HepG2 (cell line): ENCODE data around the gene TMEM114. TPM values are rescaled to one million over a fixed set of nuclear protein-coding genes. Genes with fewer than 3 reads are reported as not detected.

Experiments
- ATAC-seq: fragments of 200-7000 bp; cut with Tn5 transposase; 3 replicates; pipeline ENCODE4 v1.9.1; 2020; ENCODE audit warnings: mild to moderate bottlenecking, moderate library complexity
- BruUV-seq: library from RNA; stranded (reverse); fragments of 400-500 nt; replicated peaks from 2 replicates; lab custom pipeline; 2021; lab: Mats Ljungman, UMichigan
- CTCF ChIA-PET: fragments of 300-600 bp; formaldehyde crosslinking; extraction: SDS; loops from one replicate; lab custom pipeline; 2021; ENCODE audit warnings: low total read pairs, inconsistent platforms, low intra/inter-chr PET ratio; lab: Yijun Ruan, JAX
- POLR2A ChIA-PET: fragments of 350-600 bp; sonication (Branson Sonifier 250); formaldehyde crosslinking; loops from one replicate; lab custom pipeline; 2020; ENCODE audit warnings: antibody characterized with exemption, inconsistent platforms; lab: Yijun Ruan, JAX
- DNase-seq: peaks from one replicate; pipeline ENCODE4 v3.0.0-alpha.2; 2015; ENCODE audit warnings: low spot score
- FAIRE-seq: peaks from 3 replicates; lab custom pipeline; 2011; peaks lifted over from hg19 to GRCh38; lab: Jason Lieb, UNC
- H2AFZ ChIP-seq: one replicate; pipeline ENCODE4 v1.6.1; 2011; ENCODE audit warnings: low read length, inconsistent platforms
- H3K27ac ChIP-seq: fragments of 300-600 bp; 3 replicates; pipeline ENCODE4 v1.8.0; 2011; ENCODE audit warnings: mixed run types, mild to moderate bottlenecking, mixed read lengths, low read length, inconsistent platforms; ENCODE audit not compliant: insufficient read depth; ENCODE audit errors: extremely low read length
- H3K27me3 ChIP-seq, 2 experiments: fragments of 200-600 bp in 1 of 2; 2 replicates in 1 of 2; 3 replicates in 1 of 2; pipeline versions ENCODE4 v1.6.0 to v1.8.0; 2011; ENCODE audit warnings: low read length in 2 of 2, mild to moderate bottlenecking in 2 of 2, moderate library complexity in 2 of 2, inconsistent platforms in 1 of 2; ENCODE audit not compliant: insufficient read depth in 2 of 2, control insufficient read depth in 1 of 2
- H3K36me3 ChIP-seq, 2 experiments: fragments of 200-600 bp in 1 of 2; replicated peaks in 1 of 2; 2 replicates in 1 of 2; 3 replicates in 1 of 2; pipeline versions ENCODE4 v1.5.1 to v1.8.0; 2011; ENCODE audit warnings: low read length in 2 of 2, inconsistent platforms in 1 of 2; ENCODE audit not compliant: insufficient read depth in 2 of 2, control insufficient read depth in 1 of 2
- H3K4me1 ChIP-seq: 2 replicates; pipeline ENCODE4 v1.5.1; 2012; ENCODE audit warnings: low read length, inconsistent platforms; ENCODE audit not compliant: insufficient read depth
- H3K4me2 ChIP-seq: 2 replicates; pipeline ENCODE4 v1.6.0; 2011; ENCODE audit warnings: low read depth, low read length, inconsistent platforms
- H3K4me3 ChIP-seq, 3 experiments: fragments of 200-600 bp in 1 of 3; sonication (generic), shearing (Covaris generic) in 1 of 3; replicated peaks in 1 of 3; 2 replicates each; pipeline ENCODE4 v1.5.1; 2011 to 2016; ENCODE audit warnings: low read length in 3 of 3, inconsistent platforms in 2 of 3, low read depth in 2 of 3, mild to moderate bottlenecking in 2 of 3, control low read depth in 1 of 3, mixed read lengths in 1 of 3; ENCODE audit not compliant: insufficient read depth in 1 of 3
- H3K79me2 ChIP-seq: one replicate; pipeline ENCODE4 v1.6.1; 2011; ENCODE audit warnings: low read length, inconsistent platforms; ENCODE audit not compliant: insufficient read depth
- H3K9ac ChIP-seq: 2 replicates; pipeline ENCODE4 v1.6.0; 2011; ENCODE audit warnings: mild to moderate bottlenecking, low read depth, low read length, inconsistent platforms; ENCODE audit not compliant: insufficient read depth
- H3K9me3 ChIP-seq: 2 replicates; pipeline ENCODE4 v1.5.1; 2012; ENCODE audit warnings: mild to moderate bottlenecking, low read length
- H4K20me1 ChIP-seq: 2 replicates; pipeline ENCODE4 v1.6.0; 2011; ENCODE audit warnings: inconsistent platforms, mild to moderate bottlenecking, low read length, moderate library complexity; ENCODE audit not compliant: insufficient read depth
- ATF1 ChIP-seq: IDR thresholded peaks from 2 replicates; pipeline ENCODE4 v1.6.1; 2016; ENCODE audit warnings: mild to moderate bottlenecking, control low read depth
- CHCHD3 ChIP-seq: sonication (generic); formaldehyde crosslinking; IDR thresholded peaks from 2 replicates; pipeline ENCODE4 v1.8.0; 2022; ENCODE audit warnings: mild to moderate bottlenecking, missing genetic modification reagents, moderate library complexity
- CREB1 ChIP-seq, 2 experiments: fragments of 450-650 bp in 1 of 2; IDR thresholded peaks; 2 replicates each; pipeline ENCODE4 v1.6.1; 2016 to 2017; ENCODE audit warnings: control low read depth in 1 of 2, mild to moderate bottlenecking in 1 of 2, missing compliant biosample characterization in 1 of 2, missing genetic modification characterization in 1 of 2
- IKZF5 ChIP-seq: IDR thresholded peaks from 2 replicates; pipeline ENCODE4 v1.6.1; 2018; ENCODE audit warnings: missing genetic modification reagents, mild to moderate bottlenecking, missing compliant biosample characterization
- KLF13 ChIP-seq: sonication (generic); formaldehyde crosslinking; IDR thresholded peaks from 2 replicates; pipeline ENCODE4 v1.4.0; 2020; ENCODE audit warnings: mild to moderate bottlenecking, missing genetic modification reagents
- NCOA5 ChIP-seq: sonication (generic); formaldehyde crosslinking; IDR thresholded peaks from 2 replicates; pipeline ENCODE4 v1.4.0; 2020; ENCODE audit warnings: missing genetic modification reagents
- NR2F2 ChIP-seq: IDR thresholded peaks from 2 replicates; pipeline ENCODE4 v1.6.1; 2012; ENCODE audit warnings: low read depth, inconsistent platforms, borderline replicate concordance
- NR3C1 ChIP-seq: sonication (generic); formaldehyde crosslinking; IDR thresholded peaks from 2 replicates; pipeline ENCODE4 v1.4.0; 2020; ENCODE audit warnings: missing genetic modification reagents
- TSC22D2 ChIP-seq: sonication (generic); formaldehyde crosslinking; IDR thresholded peaks from 2 replicates; pipeline ENCODE4 v1.5.1; 2020; ENCODE audit warnings: missing genetic modification reagents, mild to moderate bottlenecking, borderline replicate concordance
- WIZ ChIP-seq: sonication (generic); formaldehyde crosslinking; IDR thresholded peaks from 2 replicates; pipeline ENCODE4 v1.5.1; 2020; ENCODE audit warnings: mild to moderate bottlenecking, missing genetic modification reagents
- ZC3H13 ChIP-seq: sonication (generic); formaldehyde crosslinking; IDR thresholded peaks from 2 replicates; pipeline ENCODE4 v1.8.1; 2023; ENCODE audit warnings: mild to moderate bottlenecking, missing genetic modification reagents, moderate library complexity
- ZFP90 ChIP-seq: sonication (generic); formaldehyde crosslinking; IDR thresholded peaks from 2 replicates; pipeline ENCODE4 v1.8.0; 2022; ENCODE audit warnings: missing genetic modification reagents, mild to moderate bottlenecking, inconsistent platforms, borderline replicate concordance
- ZFYVE20 ChIP-seq: sonication (generic); formaldehyde crosslinking; IDR thresholded peaks from 2 replicates; pipeline ENCODE4 v1.8.0; 2023; ENCODE audit warnings: low read depth, mild to moderate bottlenecking, moderate library complexity, missing genetic modification reagents, borderline replicate concordance
- ZNF124 ChIP-seq: sonication (generic); formaldehyde crosslinking; IDR thresholded peaks from 2 replicates; pipeline ENCODE4 v1.4.0; 2020; ENCODE audit warnings: missing genetic modification reagents
- ZNF232 ChIP-seq: sonication (generic); formaldehyde crosslinking; IDR thresholded peaks from 2 replicates; pipeline ENCODE4 v1.4.0; 2020; ENCODE audit warnings: missing genetic modification reagents, borderline replicate concordance
- ZNF264 ChIP-seq: sonication (generic); formaldehyde crosslinking; IDR thresholded peaks from 2 replicates; pipeline ENCODE4 v1.4.0; 2020; ENCODE audit warnings: missing genetic modification reagents
- ZNF30 ChIP-seq: sonication (generic); formaldehyde crosslinking; IDR thresholded peaks from 2 replicates; pipeline ENCODE4 v1.5.0; 2020; ENCODE audit warnings: mild to moderate bottlenecking, missing genetic modification reagents
- ZNF652 ChIP-seq: IDR thresholded peaks from 2 replicates; pipeline ENCODE4 v1.6.1; 2016; ENCODE audit warnings: low read depth, borderline replicate concordance
- ZNF724P ChIP-seq: sonication (generic); formaldehyde crosslinking; IDR thresholded peaks from 2 replicates; pipeline ENCODE4 v1.8.0; 2022; ENCODE audit warnings: missing genetic modification reagents, borderline replicate concordance
- WGBS: methylation state at CpG from one replicate; pipeline ENCODE4 v1.1.6; 2017; ENCODE audit warnings: low lambda C conversion rate; 5-methylcytosine and 5-hydroxymethylcytosine counted together
- in situ Hi-C: cut with HindIII; loops from 2 replicates; pipeline ENCODE4 v1.10.0; 2017; ENCODE audit warnings: low pct_unique_long_range_greater_than_20kb; ENCODE audit not compliant: extremely low pct_ligation_motif_present
- intact Hi-C: fragments of 100-400 bp; cut with micrococcal nuclease; formaldehyde crosslinking; loops from one replicate; pipeline ENCODE4 v1.10.0; 2022; ENCODE audit not compliant: unreplicated experiment
- polyA plus RNA-seq, 8 experiments: library from polyadenylated mRNA; depleted of rRNA in 3 of 8; stranded (reverse) in 7 of 8; unstranded in 1 of 8; fragments of >200 nt; fragmentation: Illumina TruSeq in 4 of 8; extraction: Trizol in 4 of 8; gene quantifications; 2 replicates each; pipeline versions ENCODE4 v1.2.1 to v1.2.3, GENCODE V29; 2011 to 2016; ENCODE audit warnings: low read depth in 4 of 8, missing spikeins in 1 of 8, mixed read lengths in 1 of 8; ENCODE audit not compliant: insufficient read depth in 1 of 8
- total RNA-seq, 5 experiments: library from RNA; depleted of rRNA; stranded (reverse); fragments of >200 nt; fragmentation: Illumina TruSeq; extraction: Trizol; gene quantifications; 2 replicates each; pipeline ENCODE4 v1.2.3, GENCODE V29; 2016; ENCODE audit warnings: low read depth in 1 of 5

The TMEM114 gene
- total and polyA plus RNA-seq, 2 of the 13 experiments (the other 11 are each of a cell fraction or from before 2014, with no cell fraction given): not detected

GRCh38 chr16:8634991-8635736, 44.9 kb upstream of the TMEM114 start (continued):
- TF ChIP-seq ATF1 (CRISPR knock-in tag): no peak
- no peak for TF ChIP-seq ZNF264 (CRISPR knock-in tag)
- no peak for TF ChIP-seq ZNF652
- no peak for TF ChIP-seq ZNF232 (CRISPR knock-in tag)
- no peak for TF ChIP-seq IKZF5 (CRISPR knock-in tag)
- no peak for TF ChIP-seq ZNF124 (CRISPR knock-in tag)
- TF ChIP-seq ZNF30 (CRISPR knock-in tag): no peak
- no peak for TF ChIP-seq WIZ (CRISPR knock-in tag)
- TF ChIP-seq ZFP90: no peak
- TF ChIP-seq TSC22D2 (CRISPR knock-in tag): no peak

- peaks cover 22% of the 10 kb centered on the region for H3K4me1 ChIP-seq
- TF ChIP-seq KLF13 (CRISPR knock-in tag) (no peak), CHCHD3 (CRISPR knock-in tag) (0 out of 2 replicates have a peak, but pooled peaks have one; percentile 37), NCOA5 (CRISPR knock-in tag) (no peak), NR2F2 (no peak), NR3C1 (CRISPR knock-in tag) (no peak), CREB1 (IDR thresholded peaks at IDR 0.05) (0 out of 2 replicates have a peak, but pooled peaks have one; percentile 20), CREB1 (CRISPR knock-in tag; IDR thresholded peaks at IDR 0.05) (no peak), ZNF724P (CRISPR knock-in tag) (0 out of 2 replicates have a peak, but pooled peaks have one; percentile 24), ZC3H13 (CRISPR knock-in tag) (0 out of 2 replicates have a peak, but pooled peaks have one; percentile 8), ZFYVE20 (0 out of 2 replicates have a peak, but pooled peaks have one; percentile 29)
- H3K9ac ChIP-seq: no peak overlapping the region
- ChIA-PET CTCF (no interaction called here), POLR2A (no interaction called here)
- no TSS peak for BruUV-seq
- intact Hi-C loops: loop anchor here (5.0 kb wide), 1 partner anchor 290 kb away; no protein-coding TSS in a partner anchor
- ATAC-seq (no peak), FAIRE-seq (no peak), DNase-seq (no peak)
- no peaks in the 10 kb centered on the region for H3K27me3 ChIP-seq
- H2AFZ ChIP-seq: no peak overlapping the region
- peaks cover 61 to 81% of the 10 kb centered on the region in 2 experiments for H3K36me3 ChIP-seq
- H3K4me2 ChIP-seq: no peak overlapping the region
- H3K27ac ChIP-seq: no peak overlapping the region
- 97% methylated on average over 5 of the region's 5 CpGs for WGBS
- H3K4me3 ChIP-seq: no peak overlapping the region
- H4K20me1 ChIP-seq: 0 out of 2 replicates have a peak, but pooled peaks cover 4% of the 10 kb centered on the region
- H3K9me3 ChIP-seq: no peaks in the 10 kb centered on the region
- in situ Hi-C loops: no loop called here
- no peaks in the 10 kb centered on the region for H3K79me2 ChIP-seq
Observed at GRCh38 chr16:8632675-8633182, 42.4 kb upstream of the TMEM114 start.
